Keratinocyte (primary cell): ENCODE data around the gene FRY. TPM values are rescaled to one million over a fixed set of nuclear protein-coding genes. Genes with fewer than 3 reads are reported as not detected.

ENCODE experiments used
- DNase-seq: peaks from one replicate; pipeline ENCODE4 v3.0.0-alpha.2; 2011; ENCODE audit warnings: low read depth, missing footprints, low spot score
- FAIRE-seq: peaks from 2 replicates; lab custom pipeline; 2011; peaks lifted over from hg19 to GRCh38; lab: Jason Lieb, UNC
- H2AFZ ChIP-seq: 2 replicates; pipeline ENCODE4 v1.6.0; 2012; ENCODE audit warnings: low read length, control low read depth, inconsistent platforms; ENCODE audit not compliant: control insufficient read depth
- H3K27ac ChIP-seq: 2 replicates; pipeline ENCODE4 v1.5.1; 2011; ENCODE audit warnings: low read length; ENCODE audit not compliant: control insufficient read depth, insufficient read depth
- H3K27me3 ChIP-seq: 3 replicates; pipeline ENCODE4 v1.6.0; 2011; ENCODE audit warnings: low read length; ENCODE audit not compliant: control insufficient read depth, insufficient read depth; ENCODE audit errors: extremely low read depth
- H3K36me3 ChIP-seq, 2 experiments: 2 replicates in 1 of 2; 3 replicates in 1 of 2; pipeline ENCODE4 v1.5.1; 2011; ENCODE audit warnings: low read length in 2 of 2, mild to moderate bottlenecking in 1 of 2; ENCODE audit not compliant: control insufficient read depth in 2 of 2, insufficient read depth in 2 of 2; ENCODE audit errors: extremely low read depth in 1 of 2
- H3K4me1 ChIP-seq: 3 replicates; pipeline ENCODE4 v1.5.1; 2011; ENCODE audit warnings: low read length; ENCODE audit not compliant: control insufficient read depth, insufficient read depth; ENCODE audit errors: extremely low read depth
- H3K4me2 ChIP-seq: 3 replicates; pipeline ENCODE4 v1.6.0; 2011; ENCODE audit warnings: low read depth, low read length; ENCODE audit not compliant: control insufficient read depth, insufficient read depth; ENCODE audit errors: extremely low read depth
- H3K4me3 ChIP-seq, 3 experiments: fragments of 200-600 bp in 1 of 3; sonication (generic) in 1 of 3; 2 replicates in 2 of 3; 3 replicates in 1 of 3; pipeline ENCODE4 v1.5.1; 2011 to 2016; ENCODE audit warnings: low read length in 3 of 3, mild to moderate bottlenecking in 3 of 3, control low read depth in 2 of 3, inconsistent platforms in 1 of 3, low read depth in 1 of 3, mixed read lengths in 1 of 3, mixed run types in 1 of 3, moderate library complexity in 1 of 3; ENCODE audit not compliant: control insufficient read depth in 2 of 3, insufficient read depth in 2 of 3; ENCODE audit errors: extremely low read depth in 1 of 3
- H3K79me2 ChIP-seq: 2 replicates; pipeline ENCODE4 v1.6.0; 2012; ENCODE audit warnings: low read length; ENCODE audit not compliant: control insufficient read depth, insufficient read depth
- H3K9ac ChIP-seq: 3 replicates; pipeline ENCODE4 v1.6.0; 2011; ENCODE audit warnings: low read length; ENCODE audit not compliant: control insufficient read depth, insufficient read depth; ENCODE audit errors: extremely low read depth
- H3K9me1 ChIP-seq: 3 replicates; pipeline ENCODE4 v1.6.0; 2011; ENCODE audit warnings: low read length; ENCODE audit not compliant: control insufficient read depth, insufficient read depth; ENCODE audit errors: extremely low read depth
- H3K9me3 ChIP-seq: 2 replicates; pipeline ENCODE4 v1.5.1; 2012; ENCODE audit warnings: low read depth, low read length; ENCODE audit not compliant: control insufficient read depth
- H4K20me1 ChIP-seq: 3 replicates; pipeline ENCODE4 v1.6.0; 2011; ENCODE audit warnings: low read length; ENCODE audit not compliant: control insufficient read depth, insufficient read depth; ENCODE audit errors: extremely low read depth
- CTCF ChIP-seq, 3 experiments: IDR thresholded peaks in 1 of 3; conservative IDR thresholded peaks in 1 of 3; optimal IDR thresholded peaks in 1 of 3; 2 replicates in 2 of 3; 3 replicates in 1 of 3; pipeline versions ENCODE3 to v1.5.1; 2011; ENCODE audit warnings: low read length in 3 of 3, mild to moderate bottlenecking in 3 of 3, moderate library complexity in 2 of 3, control low read depth in 1 of 3, inconsistent platforms in 1 of 3; ENCODE audit not compliant: insufficient read depth in 2 of 3; ENCODE audit errors: extremely low read depth in 1 of 3
- EZH2 ChIP-seq: IDR thresholded peaks from one replicate; pipeline ENCODE4 v1.6.1; 2012; ENCODE audit warnings: inconsistent platforms, mild to moderate bottlenecking, low read length, moderate library complexity
- dilution Hi-C: fragments of 300-500 bp; cut with MboI; formaldehyde crosslinking; loops from one replicate; pipeline ENCODE4 v1.7.0; 2020; ENCODE audit warnings: low sequenced_read_pairs; ENCODE audit not compliant: extremely low pct_ligation_motif_present
- polyA plus RNA-seq, 5 experiments: library from polyadenylated mRNA; depleted of rRNA in 3 of 5; stranded (reverse) in 3 of 5; stranded (forward) in 1 of 5; unstranded in 1 of 5; fragments of >200 nt; gene quantifications; 1 replicate in 1 of 5; 2 replicates in 3 of 5; 3 replicates in 1 of 5; pipeline versions ENCODE4 v1.2.1 to v1.2.3, GENCODE V29; 2011 to 2012; ENCODE audit warnings: missing spikeins in 2 of 5, low read depth in 1 of 5, low replicate concordance in 1 of 5

FRY gene
- polyA plus RNA-seq, 1 donor (not counting 4 experiments of a cell fraction or from before 2014, with no cell fraction given) = 0.80 TPM

GRCh38 chr13:32039528-32039927 lies 8.0 kb downstream of the FRY start:
- Histone ChIP-seq H3K4me2 (no peak overlapping the region), H3K27me3 (no peaks in the 10 kb centered on the region), H3K36me3 (no peaks in the 10 kb centered on the region), H3K9ac (no peak overlapping the region), H3K9me1 (no peaks in the 10 kb centered on the region), H3K4me3 (no peak overlapping the region), H4K20me1 (no peaks in the 10 kb centered on the region), H3K27ac (no peak overlapping the region), H2AFZ (no peak overlapping the region), H3K9me3 (no peaks in the 10 kb centered on the region), H3K79me2 (no peaks in the 10 kb centered on the region), H3K4me1 (no peaks in the 10 kb centered on the region)
- FAIRE-seq (no peak), DNase-seq (no peak)
- TF ChIP-seq CTCF (optimal IDR thresholded peaks at IDR 0.05 in 1 of 3, IDR thresholded peaks at IDR 0.05 in 1 of 3, conservative IDR thresholded peaks at IDR 0.05 in 1 of 3; ENCODE audit: extremely low read depth in 1 of 3, insufficient read depth in 2 of 3, low read length in 3 of 3) (no peak), EZH2 (no peak)
- dilution Hi-C loops = no loop called here

DNA sequence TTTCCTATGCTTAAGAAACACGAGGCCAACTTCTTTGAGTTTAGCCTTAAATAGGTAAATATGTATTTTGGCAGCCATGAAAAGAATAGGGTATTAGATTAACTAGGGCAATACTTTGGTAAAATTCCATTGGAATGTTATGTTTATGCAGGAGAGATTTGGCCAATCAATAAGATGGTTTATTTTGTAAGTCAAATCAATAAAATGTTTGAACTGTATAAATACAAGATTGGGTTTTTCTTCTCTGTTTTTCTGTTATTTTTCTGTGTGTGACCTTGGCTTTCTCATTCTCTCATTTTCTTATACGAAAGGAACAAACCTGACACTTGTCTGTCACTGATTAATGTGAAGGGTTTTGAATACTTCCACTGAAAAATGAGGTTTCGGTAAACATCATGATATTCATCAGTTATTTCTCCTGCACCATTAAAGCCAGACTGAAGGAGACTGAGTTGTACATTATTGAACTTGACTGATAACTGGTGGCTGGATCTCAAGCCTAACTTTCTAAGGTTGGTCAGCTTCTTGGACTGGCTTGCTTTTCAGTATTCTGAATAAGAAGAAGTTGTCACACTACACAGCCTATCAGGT lies 8.6 kb downstream of the FRY start:
- Histone ChIP-seq H3K36me3 (no peaks in the 10 kb centered on the region), H3K4me3 (no peak overlapping the region), H3K27ac (no peak overlapping the region), H3K4me2 (no peak overlapping the region), H3K27me3 (no peaks in the 10 kb centered on the region), H3K9me3 (no peaks in the 10 kb centered on the region), H3K79me2 (no peaks in the 10 kb centered on the region), H2AFZ (no peak overlapping the region), H3K9ac (no peak overlapping the region), H3K9me1 (no peaks in the 10 kb centered on the region), H4K20me1 (no peaks in the 10 kb centered on the region), H3K4me1 (no peaks in the 10 kb centered on the region)
- TF ChIP-seq EZH2 (no peak), CTCF (optimal IDR thresholded peaks at IDR 0.05 in 1 of 3, IDR thresholded peaks at IDR 0.05 in 1 of 3, conservative IDR thresholded peaks at IDR 0.05 in 1 of 3; ENCODE audit: extremely low read depth in 1 of 3, insufficient read depth in 2 of 3, low read length in 3 of 3) (no peak)
- DNase-seq (no peak), FAIRE-seq (no peak)
- dilution Hi-C loops = no loop called here
